SJSA1 (cell line): Measurements from ENCODE around the gene C1GALT1. TPM values are rescaled to one million over a fixed set of nuclear protein-coding genes. Genes with fewer than 3 reads are reported as not detected.

Experiments
- DNase-seq, 2 experiments: peaks; one replicate each; pipeline ENCODE4 v3.0.0-alpha.2; 2015 to 2020; ENCODE audit warnings: low spot score in 2 of 2, low read depth in 1 of 2
- H3K27ac ChIP-seq: fragments of 250-450 bp; sonication (Bioruptor Pico); 2 replicates; pipeline ENCODE4 v1.5.1; 2020; ENCODE audit warnings: mild to moderate bottlenecking, moderate library complexity
- H3K27me3 ChIP-seq: fragments of 250-450 bp; sonication (Bioruptor Pico); replicated peaks from 2 replicates; pipeline ENCODE4 v1.5.1; 2020; ENCODE audit warnings: mild to moderate bottlenecking, moderate library complexity
- H3K36me3 ChIP-seq: fragments of 250-450 bp; sonication (Bioruptor Pico); 2 replicates; pipeline ENCODE4 v1.5.1; 2020; ENCODE audit warnings: mild to moderate bottlenecking
- H3K4me1 ChIP-seq: fragments of 250-450 bp; sonication (Bioruptor Pico); replicated peaks from 2 replicates; pipeline ENCODE4 v1.6.1; 2021; ENCODE audit warnings: mild to moderate bottlenecking
- H3K4me3 ChIP-seq: fragments of 250-450 bp; sonication (Bioruptor Pico); 2 replicates; pipeline ENCODE4 v1.5.1; 2020; ENCODE audit warnings: mild to moderate bottlenecking
- H3K9me3 ChIP-seq: fragments of 250-450 bp; sonication (Bioruptor Pico); replicated peaks from 2 replicates; pipeline ENCODE4 v1.5.1; 2020; ENCODE audit warnings: mild to moderate bottlenecking
- total RNA-seq: library from RNA; depleted of rRNA; stranded (reverse); fragments of >200 nt; shearing (Covaris generic); gene quantifications from 2 replicates; pipeline ENCODE4 v1.2.3, GENCODE V29; 2014

C1GALT1 gene
- total RNA-seq, 1 experiment from 2014 or later = 66.0 TPM

DNA sequence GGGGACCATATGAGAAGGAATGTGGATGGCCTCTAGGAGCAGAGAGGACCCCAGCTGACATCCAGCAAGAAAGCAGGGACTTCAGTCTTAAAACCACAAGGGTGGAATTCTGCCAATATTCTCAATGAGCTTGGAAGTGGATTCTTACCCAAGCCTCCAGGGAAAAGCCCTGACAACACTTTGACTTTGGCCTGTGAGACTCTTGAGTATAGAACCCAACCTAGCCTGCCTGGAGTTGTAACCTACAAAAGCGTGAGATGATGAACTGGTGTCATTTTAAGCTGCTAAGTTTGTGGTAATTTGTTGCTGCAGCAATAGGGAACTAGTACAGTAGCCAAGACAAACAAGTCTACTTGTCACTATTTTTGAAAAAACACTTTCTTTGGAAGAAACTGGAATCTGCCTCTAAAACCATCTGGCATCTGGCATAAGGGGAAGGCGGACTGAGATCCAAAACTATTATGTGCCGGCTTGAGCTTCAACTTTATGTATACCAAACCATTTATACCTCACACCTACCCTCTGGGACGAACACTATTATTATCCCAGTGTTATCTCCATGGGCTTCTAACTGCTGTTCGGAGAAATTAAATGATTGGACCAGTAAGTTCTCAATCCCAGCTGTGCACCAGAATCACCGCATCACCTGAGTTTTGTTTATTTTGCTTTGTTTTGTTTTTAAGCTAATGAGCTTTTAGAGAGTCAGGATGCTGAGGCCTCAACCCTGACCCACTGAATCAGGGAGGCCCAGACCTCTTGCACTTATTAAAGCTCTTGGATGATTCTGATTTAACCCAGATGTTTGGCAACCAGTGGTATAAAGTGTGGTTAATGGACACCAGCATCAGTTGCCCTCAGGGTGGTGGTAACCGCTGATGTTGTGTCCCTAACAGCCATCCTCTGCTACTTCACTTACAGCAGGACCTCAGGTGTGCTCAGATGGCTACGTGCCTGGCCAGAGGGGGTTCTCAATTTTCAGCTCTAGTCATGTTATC is 83.0 kb downstream of the C1GALT1 start:
- H3K27me3 ChIP-seq = no peaks in the 10 kb centered on the region
- H3K4me1 ChIP-seq = no peaks in the 10 kb centered on the region
- no peak for DNase-seq
- no peaks in the 10 kb centered on the region for H3K36me3 ChIP-seq
- H3K9me3 ChIP-seq = no peaks in the 10 kb centered on the region
- H3K4me3 ChIP-seq = no peak overlapping the region
- no peak overlapping the region for H3K27ac ChIP-seq

DNA sequence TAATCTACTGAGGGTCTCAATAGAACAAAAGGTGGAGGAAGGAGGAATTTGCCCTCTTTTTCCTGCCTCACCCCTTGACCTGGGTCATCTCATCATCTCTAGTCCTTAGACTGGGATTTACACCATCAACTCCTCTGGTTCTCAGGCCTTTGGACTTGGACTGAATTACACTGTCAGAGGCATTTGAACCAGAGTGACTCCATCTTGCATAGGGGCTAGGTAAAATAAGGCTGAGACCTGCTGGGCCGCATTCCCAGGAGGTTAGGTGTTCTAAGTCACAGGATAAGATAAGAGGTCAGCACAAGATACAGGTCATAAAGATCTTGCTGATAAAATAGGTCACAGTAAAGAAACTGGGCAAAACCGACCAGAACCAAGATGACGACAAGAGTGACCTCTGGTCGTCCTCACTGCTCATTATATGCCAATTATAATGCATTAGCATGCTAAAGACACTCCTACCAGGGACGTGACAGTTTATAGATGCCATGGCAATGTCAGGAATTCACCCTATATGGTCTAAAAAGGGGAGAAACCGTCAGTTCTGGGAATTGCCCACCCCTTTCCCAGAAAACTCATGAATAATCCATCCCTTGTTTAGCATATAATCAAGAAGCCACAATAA is 84.0 kb downstream of the C1GALT1 start:
- Histone ChIP-seq H3K36me3 (no peaks in the 10 kb centered on the region), H3K4me1 (no peaks in the 10 kb centered on the region), H3K4me3 (no peak overlapping the region), H3K27me3 (no peaks in the 10 kb centered on the region), H3K9me3 (no peaks in the 10 kb centered on the region), H3K27ac (no peak overlapping the region)
- DNase-seq = no peak

DNA sequence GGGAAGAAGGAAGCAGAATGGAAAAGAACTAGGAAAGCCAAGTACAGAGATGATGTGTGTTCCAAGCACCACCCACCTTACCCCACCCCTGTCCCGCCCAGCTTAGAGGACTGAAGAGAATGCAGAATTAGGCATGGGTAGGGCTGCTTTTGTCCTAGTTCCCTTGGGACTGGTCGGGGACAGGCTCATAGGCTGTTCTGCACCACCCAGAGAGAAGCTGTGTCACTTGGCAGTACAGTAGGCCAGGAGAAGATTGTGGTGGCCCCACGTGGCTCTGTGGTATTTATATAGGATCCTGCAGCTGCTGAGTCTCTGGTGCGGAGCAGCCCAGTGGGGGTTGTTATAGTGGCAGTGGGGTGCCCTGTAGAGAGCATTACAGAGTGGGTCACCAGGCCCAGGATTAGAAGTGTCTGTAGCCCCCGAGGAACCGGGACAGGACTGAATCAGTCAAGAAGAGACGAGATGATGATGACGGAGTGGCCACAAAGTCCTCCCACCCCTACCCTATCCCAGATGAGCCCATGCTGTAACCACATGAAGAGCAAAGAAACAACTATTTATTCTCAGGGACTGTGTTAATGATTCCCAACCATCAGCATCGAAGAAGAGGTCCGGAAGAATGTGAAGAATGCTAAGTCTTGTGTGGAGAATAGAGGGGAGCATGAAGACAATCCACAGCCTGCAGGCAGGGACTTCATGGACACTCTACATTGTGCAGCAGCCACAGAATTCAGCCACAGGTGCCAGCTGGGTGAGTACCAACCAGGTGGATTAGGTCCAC is 88.9 kb downstream of the C1GALT1 start:
- no peak overlapping the region for H3K4me3 ChIP-seq
- H3K36me3 ChIP-seq = no peaks in the 10 kb centered on the region
- 0 out of 2 replicates have a peak, but pooled peaks cover 4% of the 10 kb centered on the region for H3K27me3 ChIP-seq
- no peaks in the 10 kb centered on the region for H3K4me1 ChIP-seq
- no peaks in the 10 kb centered on the region for H3K9me3 ChIP-seq
- no peak for DNase-seq
- H3K27ac ChIP-seq = no peak overlapping the region

DNA sequence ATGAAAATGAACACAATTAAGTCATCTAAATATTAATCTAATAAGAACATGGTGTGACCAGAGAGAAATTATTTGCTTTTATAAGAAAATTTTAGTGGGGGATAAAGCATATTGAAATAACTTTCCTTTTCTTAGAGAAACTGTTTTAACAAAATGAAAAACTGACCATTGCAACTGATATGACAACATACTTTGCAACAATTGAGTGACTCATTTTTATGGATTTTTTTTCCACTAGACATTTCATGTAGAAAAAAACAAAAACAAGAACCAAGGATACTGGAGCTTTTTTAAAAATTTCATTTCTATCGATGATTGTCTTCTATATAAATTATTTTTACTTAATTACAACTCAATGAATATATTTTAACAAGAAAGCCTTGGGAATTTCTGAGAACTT is 90.0 kb downstream of the C1GALT1 start:
- DNase-seq = no peak
- 0 out of 2 replicates have a peak, but pooled peaks cover 4% of the 10 kb centered on the region for H3K27me3 ChIP-seq

DNA sequence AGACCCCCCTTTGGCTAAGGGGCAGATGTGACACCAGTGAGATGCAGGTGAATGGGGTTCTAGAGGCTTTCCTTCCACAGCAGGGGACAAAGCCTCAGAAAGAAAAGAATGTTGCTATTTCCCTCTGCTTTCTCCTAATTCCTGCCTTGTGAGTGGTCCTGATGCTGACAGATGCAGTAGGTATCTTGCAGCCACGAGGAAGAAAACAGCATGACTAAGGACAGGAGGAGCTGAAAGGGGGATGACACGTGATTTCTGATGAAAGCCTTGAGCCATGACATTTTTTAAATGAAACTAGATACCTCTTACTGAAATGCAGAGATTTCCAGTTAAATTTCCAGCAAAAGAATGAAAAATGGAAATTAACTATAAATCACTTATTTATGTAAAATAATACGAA is 92.4 kb downstream of the C1GALT1 start:
- Histone ChIP-seq H3K4me3 (no peak overlapping the region), H3K9me3 (no peaks in the 10 kb centered on the region), H3K27ac (no peak overlapping the region), H3K4me1 (no peaks in the 10 kb centered on the region), H3K36me3 (no peaks in the 10 kb centered on the region), H3K27me3 (0 out of 2 replicates have a peak, but pooled peaks cover 4% of the 10 kb centered on the region)
- no peak for DNase-seq

More for the DNA sequence above, 90.0 kb downstream of the C1GALT1 start:
- H3K4me3 ChIP-seq = no peak overlapping the region
- no peaks in the 10 kb centered on the region for H3K4me1 ChIP-seq
- H3K36me3 ChIP-seq = no peaks in the 10 kb centered on the region
- H3K27ac ChIP-seq = no peak overlapping the region
- H3K9me3 ChIP-seq = no peaks in the 10 kb centered on the region

DNA sequence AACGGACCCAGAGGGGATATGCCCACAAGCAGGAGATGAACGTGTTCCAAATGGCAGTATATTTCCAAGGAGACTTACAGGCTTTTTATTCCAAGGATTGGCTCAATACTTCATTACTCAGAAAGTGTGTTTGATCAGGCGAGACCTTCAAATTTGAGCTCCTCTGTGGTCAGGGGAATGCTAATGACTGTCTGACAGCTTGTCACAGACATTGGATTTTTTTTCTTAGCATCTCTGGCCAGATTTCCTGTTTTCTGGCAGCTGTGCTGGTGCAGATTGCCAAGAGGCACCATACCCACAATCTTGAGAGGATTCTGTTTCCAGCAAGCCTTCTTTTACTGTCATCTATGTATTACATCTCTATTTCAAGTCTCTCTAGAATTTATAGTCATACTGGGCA is 93.8 kb downstream of the C1GALT1 start:
- no peaks in the 10 kb centered on the region for H3K4me1 ChIP-seq
- H3K36me3 ChIP-seq = no peaks in the 10 kb centered on the region
- DNase-seq = no peak
- no peak overlapping the region for H3K4me3 ChIP-seq
- H3K9me3 ChIP-seq = no peaks in the 10 kb centered on the region
- H3K27ac ChIP-seq = no peak overlapping the region
- 0 out of 2 replicates have a peak, but pooled peaks cover 4% of the 10 kb centered on the region for H3K27me3 ChIP-seq

DNA sequence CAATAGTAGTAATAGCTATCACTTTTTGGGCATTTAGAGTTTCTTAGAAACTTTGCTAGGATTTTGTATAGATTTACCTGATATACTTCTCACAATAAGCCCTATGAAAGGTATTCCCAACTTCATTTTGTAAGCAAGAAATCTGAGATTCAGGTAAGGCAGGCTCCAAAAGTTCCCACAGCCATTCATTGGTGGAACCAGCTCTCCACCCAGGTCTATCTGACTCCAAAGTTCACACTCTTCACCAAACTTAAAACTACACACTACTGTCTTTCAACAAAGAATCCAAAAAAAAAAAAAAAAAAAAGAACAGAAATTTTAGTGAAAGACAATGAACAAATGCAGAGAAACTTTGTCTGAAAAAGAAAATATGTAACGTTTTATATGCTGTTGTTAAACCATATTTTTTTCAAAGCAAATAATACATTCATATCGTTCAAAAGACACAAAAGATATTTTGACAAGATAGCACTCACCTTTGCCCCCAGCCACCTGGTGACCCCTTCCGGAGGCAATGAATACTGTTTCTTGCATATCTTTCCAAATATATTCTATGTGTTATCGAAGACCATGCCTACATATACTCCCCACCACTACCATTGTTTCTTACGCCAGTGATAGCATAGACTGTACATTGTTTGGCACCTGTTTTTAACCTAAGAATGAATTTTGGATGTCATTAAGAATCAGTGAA is 108.2 kb downstream of the C1GALT1 start:
- H3K4me3 ChIP-seq = no peak overlapping the region
- no peaks in the 10 kb centered on the region for H3K9me3 ChIP-seq
- no peaks in the 10 kb centered on the region for H3K36me3 ChIP-seq
- no peak for DNase-seq
- no peaks in the 10 kb centered on the region for H3K27me3 ChIP-seq
- H3K27ac ChIP-seq = no peak overlapping the region
- no peaks in the 10 kb centered on the region for H3K4me1 ChIP-seq

DNA sequence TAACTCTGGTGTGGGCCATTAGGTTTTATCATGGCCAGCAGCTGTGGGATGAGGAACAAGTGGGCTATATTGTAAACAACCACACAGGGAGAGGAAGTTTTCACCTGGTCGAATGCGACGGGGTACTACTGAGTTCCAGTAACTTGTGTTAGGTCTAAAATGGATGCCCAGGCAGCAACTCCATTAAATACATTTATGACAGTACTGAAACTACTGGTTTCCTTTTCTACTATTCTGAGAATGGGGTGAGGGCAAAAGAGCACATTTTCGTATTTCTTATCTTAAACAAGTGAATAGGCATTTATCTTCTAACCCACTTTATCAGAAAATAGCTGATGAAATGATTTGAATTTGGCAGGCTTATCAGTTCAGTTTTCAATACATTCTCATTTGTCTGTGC is 109.7 kb downstream of the C1GALT1 start:
- H3K27ac ChIP-seq = no peak overlapping the region
- no peaks in the 10 kb centered on the region for H3K9me3 ChIP-seq
- no peaks in the 10 kb centered on the region for H3K27me3 ChIP-seq
- DNase-seq = no peak
- H3K36me3 ChIP-seq = no peaks in the 10 kb centered on the region
- no peak overlapping the region for H3K4me3 ChIP-seq
- no peaks in the 10 kb centered on the region for H3K4me1 ChIP-seq

DNA sequence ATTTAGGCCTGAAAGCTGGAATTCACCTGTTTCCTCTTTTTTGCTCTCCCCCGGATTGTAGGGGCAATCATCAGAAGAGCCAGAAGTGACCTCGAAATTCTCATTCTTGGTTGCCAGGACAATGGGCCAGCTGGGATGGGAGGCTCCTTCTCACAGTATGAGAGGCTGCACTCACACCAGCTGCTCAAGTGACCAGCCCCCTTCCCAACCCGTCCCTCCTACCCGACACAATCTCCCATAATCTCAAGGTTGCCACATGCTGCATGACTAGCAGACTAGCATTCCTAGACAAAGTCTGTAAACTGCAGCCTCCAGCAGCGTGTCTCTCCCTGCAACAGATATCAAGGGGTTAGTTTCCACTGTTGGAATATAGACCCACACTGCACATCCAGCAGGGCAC is 110.3 kb downstream of the C1GALT1 start:
- DNase-seq = no peak
- H3K9me3 ChIP-seq = no peaks in the 10 kb centered on the region
- H3K27ac ChIP-seq = no peak overlapping the region
- no peak overlapping the region for H3K4me3 ChIP-seq
- H3K4me1 ChIP-seq = no peaks in the 10 kb centered on the region
- H3K27me3 ChIP-seq = no peaks in the 10 kb centered on the region
- no peaks in the 10 kb centered on the region for H3K36me3 ChIP-seq

DNA sequence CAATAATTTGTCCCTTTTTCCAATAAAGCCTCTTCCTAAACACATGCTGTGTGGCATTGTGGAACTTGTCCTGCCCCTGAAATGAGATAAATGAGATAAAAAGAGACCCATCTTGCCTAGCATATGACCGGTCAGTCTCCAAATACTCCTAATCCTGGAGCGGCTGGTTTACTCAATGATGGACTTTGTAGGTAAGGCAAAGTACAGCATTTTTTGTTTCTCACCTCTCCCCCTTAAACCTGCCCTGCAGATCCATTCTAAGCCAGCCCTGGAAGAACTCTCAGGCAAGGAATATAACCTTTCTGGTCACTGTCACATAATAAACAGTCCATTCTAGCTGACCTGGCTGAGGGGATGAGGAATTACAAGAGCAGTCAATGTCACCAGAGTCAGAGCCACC is 110.7 kb downstream of the C1GALT1 start:
- no peaks in the 10 kb centered on the region for H3K27me3 ChIP-seq
- no peaks in the 10 kb centered on the region for H3K4me1 ChIP-seq
- H3K4me3 ChIP-seq = no peak overlapping the region
- H3K36me3 ChIP-seq = no peaks in the 10 kb centered on the region
- H3K27ac ChIP-seq = no peak overlapping the region
- H3K9me3 ChIP-seq = no peaks in the 10 kb centered on the region
- DNase-seq = no peak

DNA sequence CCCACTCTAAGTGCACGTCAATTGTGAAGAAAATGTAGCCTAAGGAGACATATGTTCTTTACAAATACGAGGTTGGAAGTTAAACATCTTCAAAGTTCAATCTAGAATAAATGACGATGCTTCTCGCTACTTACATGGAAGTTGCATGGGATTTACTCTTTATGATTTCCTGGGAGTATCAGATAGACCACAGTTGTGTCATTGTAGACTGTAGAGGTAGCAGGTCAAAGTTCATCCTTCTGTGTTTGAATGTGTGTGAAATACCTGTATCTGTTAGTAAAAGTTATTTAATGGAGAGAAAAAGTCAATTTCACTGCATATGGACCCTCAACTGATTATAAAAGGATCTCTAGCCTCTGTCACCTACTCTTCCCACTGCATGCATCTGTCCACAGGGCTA is 112.6 kb downstream of the C1GALT1 start:
- H3K4me3 ChIP-seq = no peak overlapping the region
- no peaks in the 10 kb centered on the region for H3K4me1 ChIP-seq
- H3K27ac ChIP-seq = no peak overlapping the region
- DNase-seq = no peak
- H3K36me3 ChIP-seq = no peaks in the 10 kb centered on the region
- no peaks in the 10 kb centered on the region for H3K9me3 ChIP-seq
- H3K27me3 ChIP-seq = no peaks in the 10 kb centered on the region
